ENCODE results near the gene LATS2. TPM values are rescaled to one million over a fixed set of nuclear protein-coding genes. Genes with fewer than 3 reads are reported as not detected.

The LATS2 gene
- total RNA-seq, 4 donors from 2014 or later, result 8.5 to 32.5 (median 12.6) TPM

GRCh38 chr13:21055511-21056045 is 5.8 kb downstream of the LATS2 start:
- intact Hi-C loops (cut with DNase I; ENCODE audit: low total_unique reads), result no loop called here
- H3K27ac ChIP-seq, result peak overlapping the region in 1 of 2 donors; percentile 65
- H3K36me3 ChIP-seq, result no peaks in the 10 kb centered on the region
- peaks cover 3 to 22% of the 10 kb centered on the region in 2 donors for H3K4me1 ChIP-seq
- no peak for DNase-seq
- TF ChIP-seq, protein P1, sequence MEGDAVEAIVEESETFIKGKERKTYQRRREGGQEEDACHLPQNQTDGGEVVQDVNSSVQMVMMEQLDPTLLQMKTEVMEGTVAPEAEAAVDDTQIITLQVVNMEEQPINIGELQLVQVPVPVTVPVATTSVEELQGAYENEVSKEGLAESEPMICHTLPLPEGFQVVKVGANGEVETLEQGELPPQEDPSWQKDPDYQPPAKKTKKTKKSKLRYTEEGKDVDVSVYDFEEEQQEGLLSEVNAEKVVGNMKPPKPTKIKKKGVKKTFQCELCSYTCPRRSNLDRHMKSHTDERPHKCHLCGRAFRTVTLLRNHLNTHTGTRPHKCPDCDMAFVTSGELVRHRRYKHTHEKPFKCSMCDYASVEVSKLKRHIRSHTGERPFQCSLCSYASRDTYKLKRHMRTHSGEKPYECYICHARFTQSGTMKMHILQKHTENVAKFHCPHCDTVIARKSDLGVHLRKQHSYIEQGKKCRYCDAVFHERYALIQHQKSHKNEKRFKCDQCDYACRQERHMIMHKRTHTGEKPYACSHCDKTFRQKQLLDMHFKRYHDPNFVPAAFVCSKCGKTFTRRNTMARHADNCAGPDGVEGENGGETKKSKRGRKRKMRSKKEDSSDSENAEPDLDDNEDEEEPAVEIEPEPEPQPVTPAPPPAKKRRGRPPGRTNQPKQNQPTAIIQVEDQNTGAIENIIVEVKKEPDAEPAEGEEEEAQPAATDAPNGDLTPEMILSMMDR (IDR thresholded peaks at IDR 0.05), result no peak
- TF ChIP-seq POLR2A (IDR thresholded peaks at IDR 0.05), result no peak
- H3K9me3 ChIP-seq, result no peaks in the 10 kb centered on the region
- no peak overlapping the region for H3K4me3 ChIP-seq
- no peaks in the 10 kb centered on the region for H3K27me3 ChIP-seq

- Histone ChIP-seq H3K27me3 (no peaks in the 10 kb centered on the region), H3K27ac (peak overlapping the region in 1 of 2 donors; percentile 65), H3K36me3 (no peaks in the 10 kb centered on the region), H3K4me3 (no peak overlapping the region), H3K9me3 (no peaks in the 10 kb centered on the region), H3K4me1 (peaks cover 3 to 22% of the 10 kb centered on the region in 2 donors)
- intact Hi-C loops (cut with DNase I; ENCODE audit: low total_unique reads), result no loop called here
- TF ChIP-seq POLR2A (IDR thresholded peaks at IDR 0.05), result no peak
- TF ChIP-seq, protein P1 (IDR thresholded peaks at IDR 0.05), result no peak
- no peak for DNase-seq
Observed at GRCh38 chr13:21055016-21055415, 6.4 kb downstream of the LATS2 start.

GRCh38 chr13:21054313-21054712 is 7.1 kb downstream of the LATS2 start:
- Histone ChIP-seq H3K4me3 (no peak overlapping the region), H3K27me3 (no peaks in the 10 kb centered on the region), H3K9me3 (no peaks in the 10 kb centered on the region), H3K27ac (peak overlapping the region in 1 of 2 donors; percentile 65), H3K4me1 (peaks cover 3 to 15% of the 10 kb centered on the region in 2 donors), H3K36me3 (no peaks in the 10 kb centered on the region)
- DNase-seq, result no peak
- intact Hi-C loops (cut with DNase I; ENCODE audit: low total_unique reads), result no loop called here
- TF ChIP-seq, protein P1 (IDR thresholded peaks at IDR 0.05), result no peak
- TF ChIP-seq POLR2A (IDR thresholded peaks at IDR 0.05), result no peak

DNA sequence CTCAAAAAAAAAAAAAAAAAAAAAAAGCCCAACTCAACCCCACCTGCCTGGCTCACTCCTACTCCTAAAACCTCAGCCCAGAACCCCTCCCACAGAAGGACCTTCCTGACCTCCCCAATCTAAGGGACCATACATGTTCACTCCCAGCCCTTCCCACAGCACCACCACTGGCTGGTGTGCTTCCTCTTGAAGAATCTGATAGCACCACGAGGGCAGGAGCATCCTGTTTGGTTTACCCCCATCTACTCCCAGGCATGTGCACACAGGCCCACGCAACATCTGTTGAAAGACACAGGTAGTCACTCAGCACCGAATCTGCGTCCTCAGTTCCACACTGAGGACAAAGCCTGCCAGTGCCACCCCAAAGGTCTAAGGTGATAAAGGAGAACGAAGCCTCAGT is 8.2 kb downstream of the LATS2 start:
- H3K27ac ChIP-seq, result no peak overlapping the region
- intact Hi-C loops (cut with DNase I; ENCODE audit: low total_unique reads), result no loop called here
- no peak for DNase-seq
- H3K4me1 ChIP-seq, result peaks cover 0 to 13% of the 10 kb centered on the region in 2 donors
- TF ChIP-seq, protein P1 (IDR thresholded peaks at IDR 0.05), result no peak
- no peak for TF ChIP-seq POLR2A (IDR thresholded peaks at IDR 0.05)
- H3K36me3 ChIP-seq, result no peaks in the 10 kb centered on the region
- no peak overlapping the region for H3K4me3 ChIP-seq
- no peaks in the 10 kb centered on the region for H3K9me3 ChIP-seq
- no peaks in the 10 kb centered on the region for H3K27me3 ChIP-seq

DNA sequence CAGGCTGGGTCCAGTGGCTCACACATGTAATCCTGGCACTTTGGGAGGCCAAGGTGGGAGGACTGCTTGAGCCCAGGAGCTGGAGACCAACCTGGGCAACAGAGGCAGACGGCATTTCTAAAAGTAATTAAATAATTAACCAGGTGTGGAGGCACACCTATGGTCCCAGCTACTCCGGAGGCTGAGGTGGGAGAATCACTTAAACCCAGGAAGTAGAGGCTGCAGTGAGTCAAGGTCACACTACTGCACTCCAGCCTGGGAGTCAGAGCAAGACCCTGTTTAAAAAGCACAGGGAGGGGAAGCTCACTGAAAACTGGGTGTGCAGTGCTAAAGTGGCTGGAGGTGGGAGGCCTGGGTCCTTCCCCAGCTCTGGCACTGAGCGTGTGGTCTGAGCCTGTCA is 9.7 kb downstream of the LATS2 start:
- H3K4me1 ChIP-seq, result peaks cover 0 to 13% of the 10 kb centered on the region in 2 donors
- no peak overlapping the region for H3K27ac ChIP-seq
- TF ChIP-seq, protein P1 (IDR thresholded peaks at IDR 0.05), result no peak
- TF ChIP-seq POLR2A (IDR thresholded peaks at IDR 0.05), result no peak
- intact Hi-C loops (cut with DNase I; ENCODE audit: low total_unique reads), result no loop called here
- DNase-seq, result no peak
- H3K27me3 ChIP-seq, result no peaks in the 10 kb centered on the region
- no peak overlapping the region for H3K4me3 ChIP-seq
- H3K9me3 ChIP-seq, result no peaks in the 10 kb centered on the region
- H3K36me3 ChIP-seq, result no peaks in the 10 kb centered on the region

Measured in uterus (tissue), 4 donors.